KOPT-K1 (cell line): ENCODE measurements around the gene CRLF1.
A peak's percentile ranks its signal among the peaks of the same experiment; 100 is the strongest.
"Not testable (repeated sequence)": the region's sequence is repeated elsewhere in the genome, so short reads cannot be mapped to it uniquely, and the experiment has no call there.

ENCODE experiments used
- H3K27ac ChIP-seq: fragments of 200-600 bp; sonication (generic); 2 replicates; pipeline ENCODE4 v1.5.1; 2016; ENCODE audit warnings: antibody characterized with exemption, mild to moderate bottlenecking, low read depth, low read length; ENCODE audit not compliant: poor library complexity, severe bottlenecking
- H3K36me3 ChIP-seq: fragments of 200-600 bp; sonication (generic); 2 replicates; pipeline ENCODE4 v1.5.1; 2017; ENCODE audit warnings: antibody characterized with exemption, mild to moderate bottlenecking, low read length, moderate library complexity; ENCODE audit not compliant: insufficient read depth
- H3K9me3 ChIP-seq: fragments of 200-600 bp; sonication (generic); 2 replicates; pipeline ENCODE4 v1.5.1; 2017; ENCODE audit warnings: antibody characterized with exemption, low read length, mild to moderate bottlenecking; ENCODE audit not compliant: insufficient read depth, poor library complexity, severe bottlenecking

CRLF1 gene

DNA sequence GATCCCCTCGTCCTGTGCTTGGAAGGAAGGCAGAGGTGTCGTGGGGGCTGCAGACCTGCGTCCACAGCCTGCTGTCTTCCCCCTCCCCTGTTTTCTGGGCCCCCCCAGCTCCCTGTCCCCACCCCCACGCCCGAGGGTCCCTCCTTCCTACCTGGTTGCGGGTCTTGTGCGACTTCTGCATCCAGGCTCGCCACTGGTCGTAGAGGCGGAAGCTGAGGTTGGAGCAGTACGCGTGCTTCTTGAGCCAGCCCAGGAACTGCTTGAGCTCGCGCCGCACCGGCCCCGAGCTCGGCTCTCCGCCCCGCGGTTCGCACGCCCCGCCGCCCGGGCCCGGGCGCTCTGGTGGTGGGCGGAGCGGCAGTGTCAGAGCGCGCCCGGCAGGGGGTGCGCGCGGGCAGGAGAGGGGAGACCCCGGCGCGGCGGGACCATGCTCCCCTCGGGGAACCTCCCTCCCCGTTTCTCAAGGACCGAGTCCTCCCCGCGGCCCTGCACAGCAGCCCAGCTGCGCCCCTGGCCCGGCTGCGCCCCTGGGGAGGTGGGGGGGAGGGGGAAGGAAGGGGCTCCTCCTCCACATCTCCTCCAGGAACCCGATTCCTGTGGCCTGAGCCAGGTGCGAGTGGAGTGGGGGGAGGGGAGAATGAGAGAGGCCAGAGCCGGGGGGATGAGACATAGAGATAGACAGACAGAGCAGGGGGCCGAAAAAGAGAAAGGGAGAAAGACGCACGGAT is 12.3 kb downstream of the CRLF1 start:
- H3K27ac ChIP-seq = peak overlapping the region; percentile 31
- peaks cover 8% of the 10 kb centered on the region; the same call in 1 of the 2 replicates for H3K36me3 ChIP-seq
- H3K9me3 ChIP-seq = no peaks in the 10 kb centered on the region

DNA sequence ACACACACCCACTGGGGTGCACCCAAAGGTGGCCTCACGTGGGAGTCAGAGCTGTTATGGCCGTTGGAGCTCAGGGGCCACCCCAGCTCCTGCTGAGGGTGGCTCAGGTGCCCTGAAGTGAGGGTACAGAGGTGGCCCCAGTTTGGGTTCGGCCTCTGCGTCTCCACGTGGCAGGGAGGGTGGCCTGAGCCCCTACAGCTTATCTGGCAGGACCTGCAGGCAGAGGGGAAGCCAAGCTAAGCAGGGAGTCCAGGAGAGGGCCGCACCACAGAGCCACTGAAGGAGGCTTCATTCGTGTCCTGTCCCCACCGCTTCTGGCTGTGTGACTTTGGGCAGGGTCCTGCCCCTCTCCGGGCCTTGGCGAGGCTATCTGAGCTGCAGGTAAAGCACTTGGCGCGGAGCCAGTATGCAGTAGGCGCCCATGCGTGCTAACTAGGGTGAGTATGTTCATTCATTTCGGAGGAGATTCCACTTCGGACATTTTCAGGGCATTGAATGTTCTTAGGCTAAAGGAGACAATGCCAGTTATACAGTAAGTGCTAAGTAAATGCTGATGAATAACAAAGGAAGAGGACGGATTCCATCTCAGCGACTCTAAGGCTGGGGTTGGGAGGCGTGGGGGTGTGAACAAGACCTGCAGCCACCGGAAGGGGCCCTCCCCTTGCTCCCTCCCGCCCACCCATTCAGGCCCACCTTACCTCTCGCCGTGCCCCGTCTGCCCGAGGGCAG is 13.1 kb downstream of the CRLF1 start:
- no peaks in the 10 kb centered on the region for H3K9me3 ChIP-seq
- H3K36me3 ChIP-seq = peaks cover 8% of the 10 kb centered on the region; the same call in 1 of the 2 replicates
- no peak overlapping the region for H3K27ac ChIP-seq

- not testable (repeated sequence) for H3K36me3 ChIP-seq, H3K9me3 ChIP-seq, H3K27ac ChIP-seq
Observed at GRCh38 chr19:18592732-18593131, 13.9 kb downstream of the CRLF1 start.

- H3K9me3 ChIP-seq = no peaks in the 10 kb centered on the region
- H3K27ac ChIP-seq = no peak overlapping the region
Observed at GRCh38 chr19:18591735-18592385, 14.7 kb downstream of the CRLF1 start.

DNA sequence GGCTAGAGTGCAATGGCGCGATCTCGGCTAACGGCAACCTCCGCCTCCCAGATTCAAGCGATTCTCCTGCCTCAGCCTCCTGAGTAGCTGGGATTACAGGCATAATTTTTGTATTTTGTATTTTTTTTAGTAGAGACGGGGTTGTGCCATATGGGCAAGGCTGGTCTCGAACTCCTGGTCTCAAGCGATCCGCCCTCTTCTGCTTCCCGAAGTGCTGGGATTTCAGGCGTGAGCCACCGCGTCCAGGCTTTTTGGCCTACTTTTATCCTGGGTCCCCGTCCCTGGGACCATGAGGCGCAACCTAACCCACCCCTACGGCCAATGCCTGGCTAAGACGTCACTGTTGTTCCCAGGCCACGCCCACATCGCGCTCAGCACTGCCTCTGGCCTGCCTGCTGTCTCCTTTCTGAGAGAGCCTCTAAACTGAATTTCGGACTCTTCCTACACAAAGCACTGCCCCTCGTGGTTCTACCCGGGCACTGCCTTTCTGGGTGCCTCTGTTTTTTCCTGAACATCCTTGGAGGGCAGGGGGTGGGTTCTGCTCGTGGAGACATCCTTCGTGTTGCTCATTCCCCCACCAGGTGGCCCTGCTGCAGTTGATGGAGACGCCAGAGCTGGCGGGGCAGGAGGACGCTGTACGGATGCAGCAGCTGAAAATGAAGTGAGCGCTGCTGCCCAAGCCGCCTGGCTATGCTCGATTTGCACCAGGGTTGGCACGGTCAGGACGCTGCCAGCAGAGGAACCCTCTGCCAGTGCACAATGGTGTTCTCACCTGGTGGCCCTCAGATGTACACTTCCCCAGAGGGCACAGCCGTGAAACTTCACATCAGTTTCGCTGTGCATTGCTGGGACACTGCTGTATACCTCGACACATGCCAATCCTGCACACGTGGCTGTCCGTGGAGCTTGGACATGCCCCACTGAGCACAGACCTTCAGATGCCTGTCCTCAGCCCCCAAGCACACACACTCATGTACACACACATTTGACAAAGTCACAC is 16.0 kb downstream of the CRLF1 start:
- no peak overlapping the region for H3K27ac ChIP-seq
- no peaks in the 10 kb centered on the region for H3K9me3 ChIP-seq

More at GRCh38 chr19:18591735-18592385, 14.7 kb downstream of the CRLF1 start:
- H3K36me3 ChIP-seq = peaks cover 8% of the 10 kb centered on the region; the same call in 1 of the 2 replicates

DNA sequence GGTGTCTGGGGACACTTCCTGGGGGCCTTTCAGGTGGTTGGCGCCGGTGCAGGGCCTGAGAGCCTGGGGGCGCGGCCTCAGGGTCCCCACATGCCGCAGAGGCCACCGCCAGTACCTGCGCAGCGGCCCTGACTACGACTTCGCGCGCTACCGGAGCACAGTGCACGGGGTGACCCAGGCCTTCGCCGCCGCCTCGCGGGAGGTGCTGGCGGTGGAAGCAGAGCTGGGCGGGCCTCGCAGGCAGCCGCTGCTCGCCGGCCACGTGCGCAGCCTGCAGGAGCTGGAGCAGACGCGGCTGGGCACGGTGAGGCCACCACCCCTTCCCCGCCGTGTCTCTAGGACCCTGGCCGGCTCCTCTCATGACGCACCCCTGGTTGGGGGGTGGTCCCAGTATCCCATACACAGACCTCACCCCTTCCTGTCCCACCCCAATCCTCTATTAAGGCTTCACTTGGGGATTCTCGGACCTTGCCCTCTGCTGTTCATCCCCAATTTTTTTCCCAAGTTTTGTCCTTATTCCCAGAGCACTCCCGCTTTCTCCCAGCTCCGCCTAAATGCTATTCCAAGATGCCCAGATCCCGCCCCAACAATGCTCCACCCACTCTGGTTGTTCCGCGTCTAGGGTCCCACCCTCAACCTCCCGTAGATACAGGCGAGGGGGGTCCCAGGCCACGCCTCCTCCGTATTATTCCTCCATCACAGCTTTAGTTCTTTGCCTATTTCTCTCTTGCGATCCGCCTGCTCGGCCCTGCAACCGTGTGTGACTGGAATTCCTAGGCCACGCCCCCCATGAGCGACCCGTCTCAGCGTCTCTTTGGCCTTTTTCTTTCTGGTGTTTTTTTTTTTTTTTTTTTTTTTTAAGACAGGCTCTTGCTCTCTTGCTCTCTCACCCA is 17.0 kb downstream of the CRLF1 start:
- no peaks in the 10 kb centered on the region for H3K9me3 ChIP-seq
- H3K27ac ChIP-seq = peak overlapping the region; percentile 73
- H3K36me3 ChIP-seq = peaks cover 8% of the 10 kb centered on the region; the same call in 1 of the 2 replicates

More for the DNA sequence above, 16.0 kb downstream of the CRLF1 start:
- peaks cover 8% of the 10 kb centered on the region; the same call in 1 of the 2 replicates for H3K36me3 ChIP-seq

GRCh38 chr19:18588611-18589379 is 17.8 kb downstream of the CRLF1 start, which contains the start of gene REX1BD:
Gene REX1BD, plus strand, starts transcription at chr19:18588798. Its CDS starts 4 bp downstream, at chr19:18588802.
- H3K9me3 ChIP-seq = no peaks in the 10 kb centered on the region
- peaks cover 8% of the 10 kb centered on the region; the same call in 1 of the 2 replicates for H3K36me3 ChIP-seq
- H3K27ac ChIP-seq = peak within 1 kb of the TSS; percentile 73

- Histone ChIP-seq H3K9me3 (no peaks in the 10 kb centered on the region), H3K27ac (peak overlapping the region; percentile 73)
Observed at GRCh38 chr19:18587962-18588610, 18.5 kb downstream of the CRLF1 start.

DNA sequence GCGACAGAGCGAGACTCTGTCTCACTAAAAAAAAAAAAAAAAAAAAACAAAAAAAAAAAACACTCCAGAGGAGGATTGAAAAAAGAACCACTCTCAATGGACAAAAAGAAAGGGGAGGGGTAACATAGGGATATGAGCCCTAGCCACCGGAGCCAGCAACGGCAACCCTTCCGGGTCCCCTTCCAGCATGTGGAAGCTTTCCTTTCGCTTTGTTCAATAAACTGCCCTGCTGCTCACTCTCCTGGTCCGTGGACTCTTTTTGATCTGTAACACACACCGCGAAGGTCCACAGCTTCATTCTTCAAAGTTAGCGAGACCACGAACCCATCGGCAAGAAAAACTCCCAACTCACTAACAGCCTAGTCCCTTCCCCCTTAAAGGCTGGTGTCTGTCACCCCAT is 19.0 kb downstream of the CRLF1 start:
- peaks cover 8% of the 10 kb centered on the region; the same call in 1 of the 2 replicates for H3K36me3 ChIP-seq
- H3K27ac ChIP-seq = peak overlapping the region; percentile 73
- H3K9me3 ChIP-seq = no peaks in the 10 kb centered on the region

More at GRCh38 chr19:18587962-18588610, 18.5 kb downstream of the CRLF1 start:
- H3K36me3 ChIP-seq = peaks cover 8% of the 10 kb centered on the region; the same call in 1 of the 2 replicates

GRCh38 chr19:18586306-18586705 is 20.3 kb downstream of the CRLF1 start:
- no peak overlapping the region for H3K27ac ChIP-seq
- no peaks in the 10 kb centered on the region for H3K9me3 ChIP-seq
- peaks cover 7% of the 10 kb centered on the region; the same call in 1 of the 2 replicates for H3K36me3 ChIP-seq

GRCh38 chr19:18580311-18580710 is 26.3 kb downstream of the CRLF1 start:
- Histone ChIP-seq H3K27ac (no peak overlapping the region), H3K36me3 (peaks cover 34% of the 10 kb centered on the region), H3K9me3 (no peaks in the 10 kb centered on the region)

DNA sequence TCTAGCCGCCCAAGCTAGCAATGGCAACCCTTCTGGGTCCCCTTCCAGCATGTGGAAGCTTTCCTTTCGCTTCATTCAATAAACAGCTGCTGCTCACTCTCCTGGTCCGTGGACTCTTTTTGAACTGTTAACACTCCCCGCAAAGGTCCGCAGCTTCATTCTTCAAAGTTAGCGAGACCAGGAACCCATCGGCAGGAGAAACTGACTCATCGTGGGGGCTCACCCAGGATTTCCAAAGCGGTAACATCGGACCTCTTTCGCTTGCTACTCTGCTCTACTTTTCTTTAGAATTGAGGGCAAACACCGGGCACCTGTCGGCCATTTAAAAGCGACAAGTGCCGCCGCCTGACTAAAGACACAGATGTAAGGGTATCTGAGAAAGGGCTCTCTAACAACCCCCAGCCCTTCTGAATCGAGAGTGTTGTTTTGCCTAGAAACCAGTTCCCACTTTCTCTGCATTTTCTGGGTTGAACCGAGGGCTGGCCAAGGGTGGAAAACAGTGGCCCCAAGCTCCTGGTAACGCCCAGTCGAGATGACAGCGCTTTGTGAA is 29.2 kb downstream of the CRLF1 start:
- no peak overlapping the region for H3K27ac ChIP-seq
- peaks cover 60% of the 10 kb centered on the region for H3K36me3 ChIP-seq
- no peaks in the 10 kb centered on the region for H3K9me3 ChIP-seq
